ENCODE data around the gene ZNF217. TPM values are rescaled to one million over a fixed set of nuclear protein-coding genes. Genes with fewer than 3 reads are reported as not detected.

Gene ZNF217
- total and polyA plus RNA-seq, 9 of the 15 experiments (the other 6 are each of a cell fraction or from before 2014, with no cell fraction given), result 3.0 to 41.8 (median 16.8) TPM

DNA sequence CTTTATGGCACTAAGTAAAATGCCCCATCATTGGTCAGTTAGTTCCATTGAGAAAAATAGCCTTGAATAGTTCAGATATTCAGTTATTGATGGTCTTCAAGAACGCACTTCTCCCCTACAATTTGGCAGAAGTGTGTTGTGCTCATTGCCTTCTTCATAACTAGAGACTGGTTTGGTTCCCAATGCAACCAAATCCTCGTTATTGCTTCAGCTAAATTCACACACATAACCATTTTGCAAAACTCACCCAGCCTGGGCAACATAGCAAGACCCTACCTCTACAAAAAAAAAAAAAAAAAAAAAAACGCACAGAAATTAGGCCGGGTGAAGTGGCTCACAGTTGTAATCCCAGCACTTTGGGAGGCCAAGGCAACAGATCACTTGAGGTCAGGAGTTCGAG is 32.1 kb downstream of the ZNF217 start:
- H3K36me3 ChIP-seq (ENCODE audit: control insufficient read depth, insufficient read depth, low read length), result peaks cover 16% of the 10 kb centered on the region; the same call in 1 of the 3 replicates
- DNase-seq (ENCODE audit: extremely low read depth in 1 of 4, low spot score in 3 of 4), result no peak
- no peaks in the 10 kb centered on the region for H3K9me3 ChIP-seq (replicated peaks; ENCODE audit: control insufficient read depth, insufficient read depth, low read depth, low read length)
- H3K4me3 ChIP-seq, result no peak overlapping the region
- POLR2A ChIA-PET, result interaction anchor here (1.3 kb wide), 1 partner anchor 14 kb away, joined by 3 read pairs; no protein-coding TSS in a partner anchor
- intact Hi-C loops (cut with micrococcal nuclease) (no loop called here), in situ Hi-C loops (cut with MboI) (loop anchor here (25.0 kb wide), 1 partner anchor 651 kb away; the partner anchor contains the start of gene PFDN4)
- H3K79me2 ChIP-seq (ENCODE audit: control insufficient read depth, insufficient read depth, low read length), result no peaks in the 10 kb centered on the region
- H3K4me1 ChIP-seq (replicated peaks in 1 of 2; ENCODE audit: control insufficient read depth in 2 of 2, insufficient read depth in 2 of 2, low read length in 2 of 2), result peaks cover 0 to 4% of the 10 kb centered on the region in 2 experiments; a peak in 1 of 5 replicates
- H4K20me1 ChIP-seq (replicated peaks; ENCODE audit: control insufficient read depth, insufficient read depth, low read length), result no peaks in the 10 kb centered on the region
- no peak for ATAC-seq
- H3K27me3 ChIP-seq (ENCODE audit: control insufficient read depth in 2 of 2, insufficient read depth in 2 of 2, low read length in 2 of 2), result no peaks in the 10 kb centered on the region
- no peak overlapping the region for H2AFZ ChIP-seq (ENCODE audit: low read depth, low read length)
- CTCF ChIA-PET (ENCODE audit: low intra/inter-chr PET ratio), result no interaction called here
- no peak overlapping the region for H3K9ac ChIP-seq (ENCODE audit: insufficient read depth in 1 of 2, low read depth in 2 of 2, low read length in 2 of 2)
- TF ChIP-seq FOXJ2 (tag; IDR thresholded peaks at IDR 0.05) (no peak), ZNF121 (CRISPR knock-in tag; conservative IDR thresholded peaks at IDR 0.05) (peak; percentile 93), ZNF384 (IDR thresholded peaks at IDR 0.05; ENCODE audit: low read depth, low read length) (peak; percentile 10; the same call in 1 of the 2 replicates), RBM25 (IDR thresholded peaks at IDR 0.05; ENCODE audit: low read depth, low read length, severe bottlenecking) (peak; percentile 55)
- no peak for FAIRE-seq
- H3K4me2 ChIP-seq (ENCODE audit: insufficient read depth, low read length), result no peak overlapping the region
- H3K27ac ChIP-seq (ENCODE audit: extremely low read depth, low read depth, low read length), result no peak overlapping the region
- no peaks in the 10 kb centered on the region for H3K9me1 ChIP-seq (ENCODE audit: control insufficient read depth, insufficient read depth, low read length)
- no TSS peak for BruUV-seq (replicated peaks)
- WGBS (ENCODE audit: insufficient coverage, low coverage, missing lambda C conversion rate), result 29% methylated on average over 4 of the region's 5 CpGs

GRCh38 chr20:53559816-53560215 is 33.8 kb downstream of the ZNF217 start:
- 34% methylated on average over 6 of the region's 7 CpGs for WGBS (ENCODE audit: insufficient coverage, low coverage, missing lambda C conversion rate)
- ChIA-PET POLR2A (no interaction called here), CTCF (ENCODE audit: low intra/inter-chr PET ratio) (no interaction called here)
- Histone ChIP-seq H2AFZ (ENCODE audit: low read depth, low read length) (no peak overlapping the region), H3K79me2 (ENCODE audit: control insufficient read depth, insufficient read depth, low read length) (no peaks in the 10 kb centered on the region), H3K27me3 (ENCODE audit: control insufficient read depth in 2 of 2, insufficient read depth in 2 of 2, low read length in 2 of 2) (no peaks in the 10 kb centered on the region), H3K4me2 (ENCODE audit: insufficient read depth, low read length) (no peak overlapping the region), H3K4me1 (replicated peaks in 1 of 2; ENCODE audit: control insufficient read depth in 2 of 2, insufficient read depth in 2 of 2, low read length in 2 of 2) (peaks cover 0 to 4% of the 10 kb centered on the region in 2 experiments; a peak in 1 of 5 replicates), H3K36me3 (ENCODE audit: control insufficient read depth, insufficient read depth, low read length) (peaks cover under 1% of the 10 kb centered on the region; the same call in 1 of the 3 replicates), H3K9me1 (ENCODE audit: control insufficient read depth, insufficient read depth, low read length) (no peaks in the 10 kb centered on the region), H4K20me1 (replicated peaks; ENCODE audit: control insufficient read depth, insufficient read depth, low read length) (no peaks in the 10 kb centered on the region), H3K9ac (ENCODE audit: insufficient read depth in 1 of 2, low read depth in 2 of 2, low read length in 2 of 2) (no peak overlapping the region), H3K4me3 (no peak overlapping the region), H3K9me3 (replicated peaks; ENCODE audit: control insufficient read depth, insufficient read depth, low read depth, low read length) (no peaks in the 10 kb centered on the region), H3K27ac (ENCODE audit: extremely low read depth, low read depth, low read length) (no peak overlapping the region)
- no peak for FAIRE-seq
- no peak for DNase-seq (ENCODE audit: extremely low read depth in 1 of 4, low spot score in 3 of 4)
- no peak for ATAC-seq
- intact Hi-C loops (cut with micrococcal nuclease), result no loop called here
- in situ Hi-C loops (cut with MboI), result loop anchor here (10.0 to 25.0 kb wide), 2 partner anchors 505 to 652 kb away; partner anchors contain the start of gene PFDN4
- no TSS peak for BruUV-seq (replicated peaks)
- TF ChIP-seq ZNF23 (CRISPR knock-in tag; IDR thresholded peaks at IDR 0.05) (no peak), ZBTB34 (CRISPR knock-in tag; IDR thresholded peaks at IDR 0.05) (no peak)
